GM23338 (cell line): ENCODE results near the gene CNNM3. TPM values are rescaled to one million over a fixed set of nuclear protein-coding genes. Genes with fewer than 3 reads are reported as not detected.

Source experiments
- ATAC-seq: fragments of 200-7000 bp; cut with Tn5 transposase; 3 replicates; pipeline ENCODE4 v1.9.1; 2020
- DNase-seq: peaks from one replicate; pipeline ENCODE4 v3.0.0-alpha.2; 2015; ENCODE audit warnings: low spot score
- H2AFZ ChIP-seq: fragments of 200-600 bp; sonication (generic); 2 replicates; pipeline ENCODE4 v1.8.0; 2016; ENCODE audit warnings: antibody characterized with exemption, mild to moderate bottlenecking, moderate library complexity
- H3F3A ChIP-seq: fragments of 200-600 bp; sonication (generic); replicated peaks from 2 replicates; pipeline ENCODE4 v1.8.0; 2017; ENCODE audit warnings: antibody characterized with exemption, mixed run types, low read depth
- H3K27ac ChIP-seq: fragments of 200-600 bp; sonication (generic); 2 replicates; pipeline ENCODE4 v1.6.1; 2016; ENCODE audit warnings: low read depth
- H3K27me3 ChIP-seq: fragments of 200-600 bp; sonication (generic); 2 replicates; pipeline ENCODE4 v1.8.0; 2016; ENCODE audit warnings: mild to moderate bottlenecking, mixed run types, moderate library complexity; ENCODE audit not compliant: insufficient read depth
- H3K36me3 ChIP-seq: fragments of 200-600 bp; sonication (generic); 2 replicates; pipeline ENCODE4 v1.8.0; 2016; ENCODE audit warnings: mild to moderate bottlenecking; ENCODE audit not compliant: insufficient read depth
- H3K4me1 ChIP-seq: fragments of 200-600 bp; sonication (generic); 2 replicates; pipeline ENCODE4 v1.8.0; 2016; ENCODE audit warnings: mild to moderate bottlenecking, moderate library complexity; ENCODE audit not compliant: insufficient read depth
- H3K4me2 ChIP-seq: fragments of 200-600 bp; sonication (generic); 2 replicates; pipeline ENCODE4 v1.7.1; 2017; ENCODE audit warnings: mixed run types
- H3K4me3 ChIP-seq: fragments of 200-600 bp; sonication (generic); 2 replicates; pipeline ENCODE4 v1.6.1; 2016; ENCODE audit warnings: mixed run types
- H3K79me2 ChIP-seq: fragments of 200-600 bp; sonication (generic); replicated peaks from 2 replicates; pipeline ENCODE4 v1.8.0; 2017; ENCODE audit warnings: mild to moderate bottlenecking; ENCODE audit not compliant: insufficient read depth
- H3K9me2 ChIP-seq: fragments of 200-600 bp; sonication (generic); 2 replicates; pipeline ENCODE4 v1.8.0; 2017; ENCODE audit not compliant: insufficient read depth
- H4K20me1 ChIP-seq: fragments of 200-600 bp; sonication (generic); replicated peaks from 2 replicates; pipeline ENCODE4 v1.8.0; 2017; ENCODE audit warnings: mild to moderate bottlenecking; ENCODE audit not compliant: insufficient read depth
- H3K27ac Mint-ChIP-seq: 2 replicates; pipeline ENCODE4 v1.8.0; 2020; ENCODE audit warnings: inconsistent platforms, mild to moderate bottlenecking, moderate library complexity, mixed read lengths
- H3K27me3 Mint-ChIP-seq: 3 replicates; pipeline ENCODE4 v1.8.0; 2022; ENCODE audit warnings: low read depth, mild to moderate bottlenecking, moderate library complexity, mixed read lengths, inconsistent platforms; ENCODE audit not compliant: insufficient read depth, poor library complexity
- H3K36me3 Mint-ChIP-seq: 3 replicates; pipeline ENCODE4 v1.8.0; 2021; ENCODE audit warnings: low read depth, mild to moderate bottlenecking, inconsistent platforms, moderate library complexity, mixed read lengths
- H3K4me1 Mint-ChIP-seq: 3 replicates; pipeline ENCODE4 v1.8.0; 2020; ENCODE audit warnings: mild to moderate bottlenecking, inconsistent platforms, mixed read lengths
- H3K4me3 Mint-ChIP-seq: 3 replicates; pipeline ENCODE4 v1.8.0; 2021; ENCODE audit warnings: moderate library complexity, mild to moderate bottlenecking, inconsistent platforms, mixed read lengths
- H3K9me3 Mint-ChIP-seq: 3 replicates; pipeline ENCODE4 v1.8.0; 2020; ENCODE audit warnings: moderate library complexity, mild to moderate bottlenecking, inconsistent platforms, mixed read lengths
- CREB1 ChIP-seq: fragments of 250-450 bp; sonication (Bioruptor Pico); IDR thresholded peaks from 2 replicates; pipeline ENCODE4 v1.5.0; 2020; ENCODE audit warnings: low read depth, mild to moderate bottlenecking, moderate library complexity
- ETS1 ChIP-seq: IDR thresholded peaks from 2 replicates; pipeline ENCODE4 v1.6.1; 2016; ENCODE audit warnings: antibody characterized with exemption
- EZH2 ChIP-seq: fragments of 200-600 bp; sonication (generic); IDR thresholded peaks from one replicate; pipeline ENCODE4 v1.8.0; 2017; ENCODE audit warnings: antibody characterized with exemption, mild to moderate bottlenecking, low read depth; ENCODE audit not compliant: unreplicated experiment
- EZH2phosphoT487 ChIP-seq: fragments of 200-600 bp; sonication (generic); IDR thresholded peaks from one replicate; pipeline ENCODE4 v1.8.1; 2018; ENCODE audit warnings: antibody characterized with exemption; ENCODE audit not compliant: unreplicated experiment
- JUNB ChIP-seq: IDR thresholded peaks from one replicate; pipeline ENCODE4 v1.6.1; 2016; ENCODE audit warnings: antibody characterized with exemption; ENCODE audit not compliant: unreplicated experiment
- NANOG ChIP-seq: IDR thresholded peaks from 2 replicates; pipeline ENCODE4 v1.6.1; 2016; ENCODE audit warnings: antibody characterized with exemption, borderline replicate concordance
- POLR2AphosphoS5 ChIP-seq: IDR thresholded peaks from 2 replicates; pipeline ENCODE4 v1.6.1; 2016; ENCODE audit warnings: antibody characterized with exemption, low read depth
- STAT1 ChIP-seq: IDR thresholded peaks from one replicate; pipeline ENCODE4 v1.6.1; 2016; ENCODE audit warnings: antibody characterized with exemption; ENCODE audit not compliant: unreplicated experiment
- ZNF114 ChIP-seq: fragments of 250-450 bp; sonication (Bioruptor Pico); IDR thresholded peaks from 2 replicates; pipeline ENCODE4 v1.5.0; 2020; ENCODE audit warnings: mild to moderate bottlenecking, moderate library complexity
- ZNF331 ChIP-seq: fragments of 250-450 bp; sonication (Bioruptor Pico); IDR thresholded peaks from 2 replicates; pipeline ENCODE4 v1.5.0; 2020; ENCODE audit warnings: low read depth, mild to moderate bottlenecking, moderate library complexity
- polyA plus RNA-seq: library from polyadenylated mRNA; unstranded; fragments of >200 nt; fragmentation: Nextera tagmentation; extraction: Ambion mirVana; gene quantifications from 2 replicates; pipeline ENCODE4 v1.2.1, GENCODE V29; 2016
- total RNA-seq: library from RNA; depleted of rRNA; stranded (reverse); fragments of >200 nt; shearing (Covaris generic); gene quantifications from 2 replicates; pipeline ENCODE4 v1.2.3, GENCODE V29; 2014
- TF ChIP-seq, protein P1 (sequence below), 2 experiments: fragments of 200-600 bp in 1 of 2; sonication (generic) in 1 of 2; conservative IDR thresholded peaks; 2 replicates each; pipeline versions ENCODE4 v1.5.1 to v1.6.1; 2016 to 2017; ENCODE audit warnings: antibody characterized with exemption in 2 of 2, low read depth in 2 of 2, mild to moderate bottlenecking in 2 of 2, moderate library complexity in 1 of 2
- TF ChIP-seq, protein P2 (sequence below): IDR thresholded peaks from one replicate; pipeline ENCODE4 v1.6.1; 2018; ENCODE audit warnings: antibody characterized with exemption; ENCODE audit not compliant: unreplicated experiment
- TF ChIP-seq, protein P3 (sequence below): fragments of 250-450 bp; sonication (Bioruptor Pico); IDR thresholded peaks from 2 replicates; pipeline ENCODE4 v1.5.0; 2020; ENCODE audit warnings: mild to moderate bottlenecking, moderate library complexity

CNNM3 gene
- total and polyA plus RNA-seq, 2 experiments from 2014 or later = 5.3 to 25.7 TPM

- Histone ChIP-seq H3K4me1 (0 out of 2 replicates have a peak, but pooled peaks cover 6% of the 10 kb centered on the region), H3K4me2 (no peak overlapping the region), H3K27ac (no peak overlapping the region), H3K9me2 (no peaks in the 10 kb centered on the region), H3F3A (no peaks in the 10 kb centered on the region), H4K20me1 (no peaks in the 10 kb centered on the region), H3K27me3 (no peaks in the 10 kb centered on the region), H3K79me2 (no peaks in the 10 kb centered on the region), H2AFZ (no peak overlapping the region), H3K36me3 (peaks cover 7% of the 10 kb centered on the region; the same call in 1 of the 2 replicates), H3K4me3 (no peak overlapping the region)
- Mint-ChIP-seq H3K4me1 (no peaks in the 10 kb centered on the region; the same call in 1 of the 3 replicates), H3K36me3 (peaks cover 9% of the 10 kb centered on the region), H3K9me3 (no peaks in the 10 kb centered on the region; the same call in 2 of the 3 replicates), H3K27ac (no peak overlapping the region), H3K27me3 (peaks cover 15% of the 10 kb centered on the region), H3K4me3 (no peak overlapping the region)
- DNase-seq = no peak
- no peak for TF ChIP-seq EZH2phosphoT487
- no peak for TF ChIP-seq JUNB
- no peak for TF ChIP-seq POLR2AphosphoS5
- no peak for TF ChIP-seq EZH2
- TF ChIP-seq, protein P1, sequence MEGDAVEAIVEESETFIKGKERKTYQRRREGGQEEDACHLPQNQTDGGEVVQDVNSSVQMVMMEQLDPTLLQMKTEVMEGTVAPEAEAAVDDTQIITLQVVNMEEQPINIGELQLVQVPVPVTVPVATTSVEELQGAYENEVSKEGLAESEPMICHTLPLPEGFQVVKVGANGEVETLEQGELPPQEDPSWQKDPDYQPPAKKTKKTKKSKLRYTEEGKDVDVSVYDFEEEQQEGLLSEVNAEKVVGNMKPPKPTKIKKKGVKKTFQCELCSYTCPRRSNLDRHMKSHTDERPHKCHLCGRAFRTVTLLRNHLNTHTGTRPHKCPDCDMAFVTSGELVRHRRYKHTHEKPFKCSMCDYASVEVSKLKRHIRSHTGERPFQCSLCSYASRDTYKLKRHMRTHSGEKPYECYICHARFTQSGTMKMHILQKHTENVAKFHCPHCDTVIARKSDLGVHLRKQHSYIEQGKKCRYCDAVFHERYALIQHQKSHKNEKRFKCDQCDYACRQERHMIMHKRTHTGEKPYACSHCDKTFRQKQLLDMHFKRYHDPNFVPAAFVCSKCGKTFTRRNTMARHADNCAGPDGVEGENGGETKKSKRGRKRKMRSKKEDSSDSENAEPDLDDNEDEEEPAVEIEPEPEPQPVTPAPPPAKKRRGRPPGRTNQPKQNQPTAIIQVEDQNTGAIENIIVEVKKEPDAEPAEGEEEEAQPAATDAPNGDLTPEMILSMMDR (conservative IDR thresholded peaks at IDR 0.05; ENCODE audit: low read depth in 2 of 2) = no peak
- TF ChIP-seq CREB1 = no peak
- TF ChIP-seq ZNF114 (CRISPR knock-in tag) = no peak
- TF ChIP-seq ZNF331 (CRISPR knock-in tag) = no peak
- TF ChIP-seq, protein P2, sequence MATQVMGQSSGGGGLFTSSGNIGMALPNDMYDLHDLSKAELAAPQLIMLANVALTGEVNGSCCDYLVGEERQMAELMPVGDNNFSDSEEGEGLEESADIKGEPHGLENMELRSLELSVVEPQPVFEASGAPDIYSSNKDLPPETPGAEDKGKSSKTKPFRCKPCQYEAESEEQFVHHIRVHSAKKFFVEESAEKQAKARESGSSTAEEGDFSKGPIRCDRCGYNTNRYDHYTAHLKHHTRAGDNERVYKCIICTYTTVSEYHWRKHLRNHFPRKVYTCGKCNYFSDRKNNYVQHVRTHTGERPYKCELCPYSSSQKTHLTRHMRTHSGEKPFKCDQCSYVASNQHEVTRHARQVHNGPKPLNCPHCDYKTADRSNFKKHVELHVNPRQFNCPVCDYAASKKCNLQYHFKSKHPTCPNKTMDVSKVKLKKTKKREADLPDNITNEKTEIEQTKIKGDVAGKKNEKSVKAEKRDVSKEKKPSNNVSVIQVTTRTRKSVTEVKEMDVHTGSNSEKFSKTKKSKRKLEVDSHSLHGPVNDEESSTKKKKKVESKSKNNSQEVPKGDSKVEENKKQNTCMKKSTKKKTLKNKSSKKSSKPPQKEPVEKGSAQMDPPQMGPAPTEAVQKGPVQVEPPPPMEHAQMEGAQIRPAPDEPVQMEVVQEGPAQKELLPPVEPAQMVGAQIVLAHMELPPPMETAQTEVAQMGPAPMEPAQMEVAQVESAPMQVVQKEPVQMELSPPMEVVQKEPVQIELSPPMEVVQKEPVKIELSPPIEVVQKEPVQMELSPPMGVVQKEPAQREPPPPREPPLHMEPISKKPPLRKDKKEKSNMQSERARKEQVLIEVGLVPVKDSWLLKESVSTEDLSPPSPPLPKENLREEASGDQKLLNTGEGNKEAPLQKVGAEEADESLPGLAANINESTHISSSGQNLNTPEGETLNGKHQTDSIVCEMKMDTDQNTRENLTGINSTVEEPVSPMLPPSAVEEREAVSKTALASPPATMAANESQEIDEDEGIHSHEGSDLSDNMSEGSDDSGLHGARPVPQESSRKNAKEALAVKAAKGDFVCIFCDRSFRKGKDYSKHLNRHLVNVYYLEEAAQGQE = no peak
- no peak for TF ChIP-seq STAT1
- TF ChIP-seq, protein P3, sequence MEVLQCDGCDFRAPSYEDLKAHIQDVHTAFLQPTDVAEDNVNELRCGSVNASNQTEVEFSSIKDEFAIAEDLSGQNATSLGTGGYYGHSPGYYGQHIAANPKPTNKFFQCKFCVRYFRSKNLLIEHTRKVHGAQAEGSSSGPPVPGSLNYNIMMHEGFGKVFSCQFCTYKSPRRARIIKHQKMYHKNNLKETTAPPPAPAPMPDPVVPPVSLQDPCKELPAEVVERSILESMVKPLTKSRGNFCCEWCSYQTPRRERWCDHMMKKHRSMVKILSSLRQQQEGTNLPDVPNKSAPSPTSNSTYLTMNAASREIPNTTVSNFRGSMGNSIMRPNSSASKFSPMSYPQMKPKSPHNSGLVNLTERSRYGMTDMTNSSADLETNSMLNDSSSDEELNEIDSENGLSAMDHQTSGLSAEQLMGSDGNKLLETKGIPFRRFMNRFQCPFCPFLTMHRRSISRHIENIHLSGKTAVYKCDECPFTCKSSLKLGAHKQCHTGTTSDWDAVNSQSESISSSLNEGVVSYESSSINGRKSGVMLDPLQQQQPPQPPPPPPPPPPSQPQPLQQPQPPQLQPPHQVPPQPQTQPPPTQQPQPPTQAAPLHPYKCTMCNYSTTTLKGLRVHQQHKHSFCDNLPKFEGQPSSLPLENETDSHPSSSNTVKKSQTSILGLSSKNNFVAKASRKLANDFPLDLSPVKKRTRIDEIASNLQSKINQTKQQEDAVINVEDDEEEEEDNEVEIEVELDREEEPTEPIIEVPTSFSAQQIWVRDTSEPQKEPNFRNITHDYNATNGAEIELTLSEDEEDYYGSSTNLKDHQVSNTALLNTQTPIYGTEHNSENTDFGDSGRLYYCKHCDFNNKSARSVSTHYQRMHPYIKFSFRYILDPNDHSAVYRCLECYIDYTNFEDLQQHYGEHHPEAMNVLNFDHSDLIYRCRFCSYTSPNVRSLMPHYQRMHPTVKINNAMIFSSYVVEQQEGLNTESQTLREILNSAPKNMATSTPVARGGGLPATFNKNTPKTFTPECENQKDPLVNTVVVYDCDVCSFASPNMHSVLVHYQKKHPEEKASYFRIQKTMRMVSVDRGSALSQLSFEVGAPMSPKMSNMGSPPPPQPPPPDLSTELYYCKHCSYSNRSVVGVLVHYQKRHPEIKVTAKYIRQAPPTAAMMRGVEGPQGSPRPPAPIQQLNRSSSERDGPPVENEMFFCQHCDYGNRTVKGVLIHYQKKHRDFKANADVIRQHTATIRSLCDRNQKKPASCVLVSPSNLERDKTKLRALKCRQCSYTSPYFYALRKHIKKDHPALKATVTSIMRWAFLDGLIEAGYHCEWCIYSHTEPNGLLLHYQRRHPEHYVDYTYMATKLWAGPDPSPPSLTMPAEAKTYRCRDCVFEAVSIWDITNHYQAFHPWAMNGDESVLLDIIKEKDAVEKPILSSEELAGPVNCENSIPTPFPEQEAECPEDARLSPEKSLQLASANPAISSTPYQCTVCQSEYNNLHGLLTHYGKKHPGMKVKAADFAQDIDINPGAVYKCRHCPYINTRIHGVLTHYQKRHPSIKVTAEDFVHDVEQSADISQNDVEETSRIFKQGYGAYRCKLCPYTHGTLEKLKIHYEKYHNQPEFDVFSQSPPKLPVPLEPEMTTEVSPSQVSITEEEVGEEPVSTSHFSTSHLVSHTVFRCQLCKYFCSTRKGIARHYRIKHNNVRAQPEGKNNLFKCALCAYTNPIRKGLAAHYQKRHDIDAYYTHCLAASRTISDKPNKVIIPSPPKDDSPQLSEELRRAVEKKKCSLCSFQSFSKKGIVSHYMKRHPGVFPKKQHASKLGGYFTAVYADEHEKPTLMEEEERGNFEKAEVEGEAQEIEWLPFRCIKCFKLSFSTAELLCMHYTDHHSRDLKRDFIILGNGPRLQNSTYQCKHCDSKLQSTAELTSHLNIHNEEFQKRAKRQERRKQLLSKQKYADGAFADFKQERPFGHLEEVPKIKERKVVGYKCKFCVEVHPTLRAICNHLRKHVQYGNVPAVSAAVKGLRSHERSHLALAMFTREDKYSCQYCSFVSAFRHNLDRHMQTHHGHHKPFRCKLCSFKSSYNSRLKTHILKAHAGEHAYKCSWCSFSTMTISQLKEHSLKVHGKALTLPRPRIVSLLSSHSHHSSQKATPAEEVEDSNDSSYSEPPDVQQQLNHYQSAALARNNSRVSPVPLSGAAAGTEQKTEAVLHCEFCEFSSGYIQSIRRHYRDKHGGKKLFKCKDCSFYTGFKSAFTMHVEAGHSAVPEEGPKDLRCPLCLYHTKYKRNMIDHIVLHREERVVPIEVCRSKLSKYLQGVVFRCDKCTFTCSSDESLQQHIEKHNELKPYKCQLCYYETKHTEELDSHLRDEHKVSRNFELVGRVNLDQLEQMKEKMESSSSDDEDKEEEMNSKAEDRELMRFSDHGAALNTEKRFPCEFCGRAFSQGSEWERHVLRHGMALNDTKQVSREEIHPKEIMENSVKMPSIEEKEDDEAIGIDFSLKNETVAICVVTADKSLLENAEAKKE (CRISPR knock-in tag) = no peak
- no peak for TF ChIP-seq ETS1
- no peak for TF ChIP-seq NANOG
- ATAC-seq = no peak
Measured at GRCh38 chr2:96842600-96842999, 26.5 kb downstream of the CNNM3 start.
